ENCODE results near the gene LAMTOR2. TPM values are rescaled to one million over a fixed set of nuclear protein-coding genes. Genes with fewer than 3 reads are reported as not detected.

Gene LAMTOR2
- total RNA-seq, 1 donor from 2014 or later: 73.9 TPM

GRCh38 chr1:156082309-156083091 is 27.9 kb downstream of the LAMTOR2 start, which contains the start of gene MEX3A:
TSS of gene MEX3A (minus strand) at chr1:156082465. CDS start at chr1:156081998, 467 bp downstream.
- Histone ChIP-seq H3K27me3 (no peaks in the 10 kb centered on the region), H3K4me3 (peak within 1 kb of the TSS; percentile 55 to 86), H3K27ac (peak within 1 kb of the TSS; percentile 77), H3K36me3 (no peaks in the 10 kb centered on the region), H3K4me1 (peaks cover 27% of the 10 kb centered on the region), H3K9me3 (no peaks in the 10 kb centered on the region)
- peak; percentile 67 to 69 for TF ChIP-seq POLR2AphosphoS5 (IDR thresholded peaks at IDR 0.05; ENCODE audit: insufficient read depth in 1 of 2, low read depth in 1 of 2)
- TF ChIP-seq, protein P1, sequence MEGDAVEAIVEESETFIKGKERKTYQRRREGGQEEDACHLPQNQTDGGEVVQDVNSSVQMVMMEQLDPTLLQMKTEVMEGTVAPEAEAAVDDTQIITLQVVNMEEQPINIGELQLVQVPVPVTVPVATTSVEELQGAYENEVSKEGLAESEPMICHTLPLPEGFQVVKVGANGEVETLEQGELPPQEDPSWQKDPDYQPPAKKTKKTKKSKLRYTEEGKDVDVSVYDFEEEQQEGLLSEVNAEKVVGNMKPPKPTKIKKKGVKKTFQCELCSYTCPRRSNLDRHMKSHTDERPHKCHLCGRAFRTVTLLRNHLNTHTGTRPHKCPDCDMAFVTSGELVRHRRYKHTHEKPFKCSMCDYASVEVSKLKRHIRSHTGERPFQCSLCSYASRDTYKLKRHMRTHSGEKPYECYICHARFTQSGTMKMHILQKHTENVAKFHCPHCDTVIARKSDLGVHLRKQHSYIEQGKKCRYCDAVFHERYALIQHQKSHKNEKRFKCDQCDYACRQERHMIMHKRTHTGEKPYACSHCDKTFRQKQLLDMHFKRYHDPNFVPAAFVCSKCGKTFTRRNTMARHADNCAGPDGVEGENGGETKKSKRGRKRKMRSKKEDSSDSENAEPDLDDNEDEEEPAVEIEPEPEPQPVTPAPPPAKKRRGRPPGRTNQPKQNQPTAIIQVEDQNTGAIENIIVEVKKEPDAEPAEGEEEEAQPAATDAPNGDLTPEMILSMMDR (IDR thresholded peaks at IDR 0.05): peak in 1 of 3 experiments; percentile 14
- peak in 1 of 2 donors; percentile 38 for TF ChIP-seq POLR2A (IDR thresholded peaks at IDR 0.05)
- DNase-seq (ENCODE audit: extremely low spot score in 2 of 2): no peak
- intact Hi-C loops (cut with DNase I): no loop called here

DNA sequence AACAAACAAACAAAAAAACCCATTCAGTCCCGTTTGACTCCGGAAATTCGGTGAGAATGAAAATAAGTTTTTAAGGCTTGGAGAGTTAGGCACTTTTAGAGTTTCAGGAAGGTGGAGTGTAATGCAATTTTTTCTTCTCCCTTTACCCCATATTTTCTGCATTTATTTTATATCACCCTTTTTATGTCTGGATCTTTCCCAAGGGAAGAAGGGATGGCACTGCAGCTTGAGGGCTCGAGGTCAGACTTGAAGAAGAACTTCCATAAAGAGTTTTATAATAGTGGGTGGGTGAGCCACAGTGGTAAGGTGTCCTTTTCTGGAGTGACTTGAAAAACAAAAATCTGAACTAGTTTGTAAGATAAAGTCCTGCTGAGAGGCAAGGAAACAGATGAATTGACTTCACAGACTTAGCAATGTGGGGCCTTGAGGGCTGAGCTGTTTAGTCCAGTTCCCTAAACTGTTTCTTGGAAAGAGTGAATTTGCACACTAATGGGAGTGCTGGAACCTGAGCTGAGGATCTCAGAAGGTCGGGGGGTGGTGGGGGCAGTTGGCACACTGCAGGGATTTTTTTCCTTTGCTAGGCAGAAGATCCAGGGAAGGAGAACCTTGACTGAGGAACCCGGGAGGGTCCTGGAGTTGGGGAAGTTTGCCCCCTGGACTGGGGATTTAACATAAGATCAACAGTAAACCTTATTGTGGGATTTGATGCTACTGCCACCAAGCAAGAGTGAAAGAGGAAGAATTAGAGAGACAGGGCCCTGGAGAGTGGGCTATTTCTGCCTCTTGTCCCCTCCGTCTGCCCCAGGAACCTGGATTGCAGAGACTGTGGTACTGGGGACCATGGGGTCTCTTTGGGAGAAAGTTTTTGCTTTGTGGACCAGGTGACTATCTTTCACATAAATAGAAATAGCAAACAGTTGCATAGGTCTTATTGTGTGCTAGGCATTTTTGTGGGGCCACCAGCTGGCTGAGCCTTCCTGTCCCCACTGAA is 29.5 kb downstream of the LAMTOR2 start:
- peaks cover 27% of the 10 kb centered on the region for H3K4me1 ChIP-seq
- no peaks in the 10 kb centered on the region for H3K9me3 ChIP-seq
- H3K4me3 ChIP-seq: peak overlapping the region in 1 of 2 donors; percentile 86
- TF ChIP-seq, protein P1 (IDR thresholded peaks at IDR 0.05): no peak
- TF ChIP-seq POLR2AphosphoS5 (IDR thresholded peaks at IDR 0.05; ENCODE audit: insufficient read depth in 1 of 2, low read depth in 1 of 2) (no peak), POLR2A (IDR thresholded peaks at IDR 0.05) (no peak)
- H3K27ac ChIP-seq: no peak overlapping the region
- no peaks in the 10 kb centered on the region for H3K36me3 ChIP-seq
- intact Hi-C loops (cut with DNase I): no loop called here
- H3K27me3 ChIP-seq: no peaks in the 10 kb centered on the region
- no peak for DNase-seq (ENCODE audit: extremely low spot score in 2 of 2)

DNA sequence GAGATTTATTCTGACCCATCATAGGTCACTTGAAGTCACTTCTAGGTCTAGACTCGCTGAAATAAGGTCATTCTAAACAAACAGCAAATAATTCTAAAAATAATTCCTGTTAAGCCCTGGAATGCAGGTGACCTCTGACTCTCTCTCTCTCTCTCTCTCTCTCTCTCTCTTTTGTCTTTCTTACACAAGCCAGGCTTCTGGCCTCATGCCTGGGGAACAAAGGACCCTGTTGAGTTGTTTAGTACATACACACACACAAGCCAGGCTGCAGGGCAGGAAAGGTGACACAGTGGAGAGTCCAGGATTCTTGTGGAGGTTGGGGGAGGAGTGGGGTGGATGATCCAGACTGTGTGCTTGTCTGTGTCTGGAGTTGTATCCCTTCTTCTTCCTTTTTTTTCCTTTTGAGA is 31.7 kb downstream of the LAMTOR2 start:
- H3K27ac ChIP-seq: no peak overlapping the region
- no peaks in the 10 kb centered on the region for H3K36me3 ChIP-seq
- TF ChIP-seq POLR2A (IDR thresholded peaks at IDR 0.05) (no peak), POLR2AphosphoS5 (IDR thresholded peaks at IDR 0.05; ENCODE audit: insufficient read depth in 1 of 2, low read depth in 1 of 2) (no peak)
- TF ChIP-seq, protein P1 (IDR thresholded peaks at IDR 0.05): no peak
- peaks cover 27% of the 10 kb centered on the region for H3K4me1 ChIP-seq
- no peaks in the 10 kb centered on the region for H3K27me3 ChIP-seq
- H3K9me3 ChIP-seq: no peaks in the 10 kb centered on the region
- intact Hi-C loops (cut with DNase I): no loop called here
- H3K4me3 ChIP-seq: no peak overlapping the region
- no peak for DNase-seq (ENCODE audit: extremely low spot score in 2 of 2)

GRCh38 chr1:156089704-156090103 is 35.1 kb downstream of the LAMTOR2 start:
- DNase-seq (ENCODE audit: extremely low spot score in 2 of 2): no peak
- intact Hi-C loops (cut with DNase I): no loop called here
- H3K27ac ChIP-seq: no peak overlapping the region

More at GRCh38 chr1:156089704-156090103, 35.1 kb downstream of the LAMTOR2 start:
- TF ChIP-seq POLR2A (IDR thresholded peaks at IDR 0.05) (no peak), POLR2AphosphoS5 (IDR thresholded peaks at IDR 0.05; ENCODE audit: insufficient read depth in 1 of 2, low read depth in 1 of 2) (no peak)
- TF ChIP-seq, protein P1 (IDR thresholded peaks at IDR 0.05): no peak
- Histone ChIP-seq H3K4me1 (peaks cover 10% of the 10 kb centered on the region), H3K9me3 (no peaks in the 10 kb centered on the region), H3K27me3 (no peaks in the 10 kb centered on the region), H3K4me3 (no peak overlapping the region), H3K36me3 (no peaks in the 10 kb centered on the region)
